Neural crest cell (in vitro differentiated cells): ENCODE results near the gene ALLC. TPM values are rescaled to one million over a fixed set of nuclear protein-coding genes. Genes with fewer than 3 reads are reported as not detected.

Source experiments
- DNase-seq: peaks from one replicate; pipeline ENCODE4 v3.0.0; 2021; ENCODE audit warnings: low read depth, mixed read lengths, low spot score
- H3K27ac Mint-ChIP-seq: one replicate; pipeline ENCODE4 v1.8.0; 2021; ENCODE audit warnings: mild to moderate bottlenecking, mixed read lengths; ENCODE audit not compliant: unreplicated experiment
- H3K27me3 Mint-ChIP-seq: 2 replicates; pipeline ENCODE4 v1.8.0; 2021; ENCODE audit warnings: low read depth, mild to moderate bottlenecking, mixed read lengths
- H3K36me3 Mint-ChIP-seq: 2 replicates; pipeline ENCODE4 v1.8.0; 2021; ENCODE audit warnings: low read depth, mild to moderate bottlenecking, mixed read lengths
- H3K4me1 Mint-ChIP-seq: 2 replicates; pipeline ENCODE4 v1.8.0; 2021; ENCODE audit warnings: mixed read lengths
- H3K4me3 Mint-ChIP-seq: one replicate; pipeline ENCODE4 v1.8.0; 2021; ENCODE audit warnings: mild to moderate bottlenecking, mixed read lengths
- H3K9me3 Mint-ChIP-seq: 2 replicates; pipeline ENCODE4 v1.8.0; 2021; ENCODE audit warnings: mixed read lengths
- total RNA-seq: library from RNA; stranded (reverse); gene quantifications from 2 replicates; pipeline ENCODE4 v1.2.1, GENCODE V29; 2021
- TF ChIP-seq, protein P1 (sequence below): fragments of 200-600 bp; sonication (generic); conservative IDR thresholded peaks from 2 replicates; pipeline ENCODE4 v1.5.0; 2021; ENCODE audit warnings: antibody characterized with exemption, mild to moderate bottlenecking

The ALLC gene
- total RNA-seq, 1 donor from 2014 or later = not detected

DNA sequence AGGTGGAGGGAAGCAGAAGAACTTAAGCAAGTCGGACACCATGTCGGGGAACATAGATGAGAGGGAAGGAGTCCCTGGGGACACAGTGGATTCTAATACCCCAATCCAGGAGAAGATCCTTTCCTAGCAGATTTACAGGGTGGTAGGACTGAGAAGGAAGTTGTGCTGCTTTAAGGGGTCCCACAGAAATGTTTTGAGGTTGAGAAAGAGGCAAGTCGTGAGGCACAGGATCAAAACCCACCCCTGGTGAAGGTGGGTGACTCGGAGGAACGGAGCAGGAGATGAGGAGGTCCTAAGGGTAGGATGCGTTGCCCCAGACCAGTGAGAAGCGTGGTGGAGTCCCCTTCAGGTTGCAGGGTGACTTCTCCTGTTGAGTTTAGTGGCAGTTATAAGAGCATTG lies 78.1 kb downstream of the ALLC start:
- no peak overlapping the region for H3K4me3 Mint-ChIP-seq
- no peak for DNase-seq
- H3K9me3 Mint-ChIP-seq = no peaks in the 10 kb centered on the region
- H3K36me3 Mint-ChIP-seq = no peaks in the 10 kb centered on the region
- H3K27me3 Mint-ChIP-seq = no peaks in the 10 kb centered on the region
- TF ChIP-seq, protein P1, sequence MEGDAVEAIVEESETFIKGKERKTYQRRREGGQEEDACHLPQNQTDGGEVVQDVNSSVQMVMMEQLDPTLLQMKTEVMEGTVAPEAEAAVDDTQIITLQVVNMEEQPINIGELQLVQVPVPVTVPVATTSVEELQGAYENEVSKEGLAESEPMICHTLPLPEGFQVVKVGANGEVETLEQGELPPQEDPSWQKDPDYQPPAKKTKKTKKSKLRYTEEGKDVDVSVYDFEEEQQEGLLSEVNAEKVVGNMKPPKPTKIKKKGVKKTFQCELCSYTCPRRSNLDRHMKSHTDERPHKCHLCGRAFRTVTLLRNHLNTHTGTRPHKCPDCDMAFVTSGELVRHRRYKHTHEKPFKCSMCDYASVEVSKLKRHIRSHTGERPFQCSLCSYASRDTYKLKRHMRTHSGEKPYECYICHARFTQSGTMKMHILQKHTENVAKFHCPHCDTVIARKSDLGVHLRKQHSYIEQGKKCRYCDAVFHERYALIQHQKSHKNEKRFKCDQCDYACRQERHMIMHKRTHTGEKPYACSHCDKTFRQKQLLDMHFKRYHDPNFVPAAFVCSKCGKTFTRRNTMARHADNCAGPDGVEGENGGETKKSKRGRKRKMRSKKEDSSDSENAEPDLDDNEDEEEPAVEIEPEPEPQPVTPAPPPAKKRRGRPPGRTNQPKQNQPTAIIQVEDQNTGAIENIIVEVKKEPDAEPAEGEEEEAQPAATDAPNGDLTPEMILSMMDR = no peak
- H3K27ac Mint-ChIP-seq = no peak overlapping the region
- H3K4me1 Mint-ChIP-seq = no peaks in the 10 kb centered on the region

DNA sequence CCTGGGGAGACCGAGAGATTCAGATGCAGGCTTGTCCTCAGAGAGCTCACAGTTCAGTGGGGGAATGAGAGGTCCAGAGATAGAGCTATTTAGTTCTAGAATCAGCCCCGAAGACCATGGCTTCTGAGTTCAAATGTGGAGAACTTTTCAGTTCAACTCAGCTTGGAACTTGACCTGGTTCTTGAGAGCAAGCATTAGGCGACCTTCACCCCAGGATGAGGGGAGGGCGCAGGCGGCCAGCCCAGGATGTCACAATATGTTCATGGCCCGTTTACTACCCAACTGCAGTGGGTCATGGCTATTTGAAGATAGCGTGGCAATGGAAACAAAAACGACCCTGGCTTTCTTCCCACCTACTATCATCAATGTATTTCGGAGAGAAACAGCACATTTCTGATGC lies 79.1 kb downstream of the ALLC start:
- Mint-ChIP-seq H3K4me1 (no peaks in the 10 kb centered on the region), H3K36me3 (no peaks in the 10 kb centered on the region), H3K27ac (no peak overlapping the region), H3K4me3 (no peak overlapping the region), H3K9me3 (no peaks in the 10 kb centered on the region), H3K27me3 (no peaks in the 10 kb centered on the region)
- DNase-seq = no peak
- TF ChIP-seq, protein P1 = no peak

DNA sequence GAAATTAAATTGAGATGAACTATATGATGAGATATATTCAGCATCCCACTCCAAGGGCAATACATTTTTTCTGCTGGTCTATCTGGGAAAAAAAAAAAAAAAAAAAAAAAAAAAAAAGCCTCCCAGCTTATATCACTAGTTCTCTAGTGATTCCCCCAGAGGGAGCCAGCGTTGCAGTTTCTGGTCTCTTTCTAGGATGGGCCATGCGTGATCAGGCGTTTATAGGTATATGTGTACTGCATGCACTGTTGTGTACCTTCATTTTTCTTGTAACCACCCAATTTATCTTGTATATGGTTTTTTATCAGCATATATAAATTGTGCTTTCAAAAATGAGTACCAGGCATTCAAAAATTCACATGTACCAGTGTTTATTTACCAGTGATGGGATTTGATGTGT lies 80.5 kb downstream of the ALLC start:
- H3K27ac Mint-ChIP-seq = no peak overlapping the region

DNA sequence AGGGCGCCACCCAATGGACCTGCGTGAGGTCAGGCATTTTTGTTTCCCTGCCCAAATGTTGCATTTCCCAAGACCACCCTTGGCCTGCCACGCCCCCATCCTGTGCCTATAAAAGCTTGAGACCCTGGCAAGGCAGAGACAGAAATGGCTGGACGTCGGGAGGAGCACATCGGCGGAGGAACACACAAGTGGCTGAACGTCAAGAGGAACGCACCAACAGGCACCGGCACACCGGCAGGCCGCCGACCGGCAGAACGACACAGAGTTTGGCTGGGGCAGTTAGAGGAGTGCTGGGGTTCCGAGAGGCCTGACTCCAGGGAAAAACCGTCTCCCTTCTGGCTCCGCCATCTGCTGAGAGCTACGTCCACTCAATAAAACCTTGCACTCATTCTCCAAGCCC lies 81.3 kb downstream of the ALLC start:
- H3K36me3 Mint-ChIP-seq = no peaks in the 10 kb centered on the region
- TF ChIP-seq, protein P1 = no peak
- H3K27ac Mint-ChIP-seq = no peak overlapping the region
- H3K27me3 Mint-ChIP-seq = no peaks in the 10 kb centered on the region
- H3K4me1 Mint-ChIP-seq = no peaks in the 10 kb centered on the region
- H3K4me3 Mint-ChIP-seq = no peak overlapping the region
- no peak for DNase-seq
- H3K9me3 Mint-ChIP-seq = no peaks in the 10 kb centered on the region

More for the DNA sequence above, 80.5 kb downstream of the ALLC start:
- no peaks in the 10 kb centered on the region for H3K36me3 Mint-ChIP-seq
- no peaks in the 10 kb centered on the region for H3K27me3 Mint-ChIP-seq
- no peak overlapping the region for H3K4me3 Mint-ChIP-seq
- TF ChIP-seq, protein P1 = peak; percentile 58
- no peaks in the 10 kb centered on the region for H3K9me3 Mint-ChIP-seq
- no peaks in the 10 kb centered on the region for H3K4me1 Mint-ChIP-seq
- DNase-seq = peak; percentile 16

DNA sequence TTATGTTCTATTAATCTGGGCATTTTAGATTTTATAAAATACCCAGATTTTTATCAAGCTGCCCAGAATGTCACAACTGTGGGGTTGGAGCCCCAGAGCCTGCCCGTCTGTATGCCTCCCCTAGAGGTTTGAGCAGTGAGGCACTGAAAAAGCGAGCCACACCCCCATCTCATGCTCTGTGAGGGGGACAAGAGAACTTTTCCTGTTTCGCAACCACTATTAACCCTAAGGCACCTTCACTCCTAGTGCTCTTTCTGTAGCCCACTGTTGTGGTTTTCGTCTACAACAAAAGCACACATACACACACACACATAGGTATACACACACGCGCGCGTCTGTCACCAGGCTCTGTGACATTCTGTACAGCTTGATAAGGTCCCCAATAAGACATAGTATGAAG lies 83.4 kb downstream of the ALLC start:
- TF ChIP-seq, protein P1 = no peak
- no peak for DNase-seq
- no peaks in the 10 kb centered on the region for H3K4me1 Mint-ChIP-seq
- H3K27ac Mint-ChIP-seq = no peak overlapping the region
- no peaks in the 10 kb centered on the region for H3K27me3 Mint-ChIP-seq
- H3K36me3 Mint-ChIP-seq = no peaks in the 10 kb centered on the region
- no peak overlapping the region for H3K4me3 Mint-ChIP-seq
- no peaks in the 10 kb centered on the region for H3K9me3 Mint-ChIP-seq
